Liver (tissue), 10 donors: ENCODE results near the gene CLEC4C. TPM values are rescaled to one million over a fixed set of nuclear protein-coding genes. Genes with fewer than 3 reads are reported as not detected.

ENCODE experiments used
- DNase-seq: peaks from one replicate; pipeline ENCODE4 v3.0.0-alpha.2; 2017; ENCODE audit warnings: low spot score
- H3K27ac ChIP-seq, 2 donors: one replicate each; pipeline ENCODE4 v1.7.0; 2013; ENCODE audit warnings: inconsistent platforms in 2 of 2, low read length in 2 of 2, control low read depth in 1 of 2, low read depth in 1 of 2, mild to moderate bottlenecking in 1 of 2
- H3K27me3 ChIP-seq, 4 donors: one replicate each; pipeline versions ENCODE4 v1.6.1 to v1.7.0; 2013; ENCODE audit warnings: low read length in 3 of 4, inconsistent platforms in 1 of 4, mild to moderate bottlenecking in 1 of 4, moderate library complexity in 1 of 4; ENCODE audit not compliant: control insufficient read depth in 4 of 4, insufficient read depth in 4 of 4
- H3K36me3 ChIP-seq, 4 donors: one replicate each; pipeline versions ENCODE4 v1.6.1 to v1.7.0; 2013; ENCODE audit warnings: low read length in 3 of 4, mild to moderate bottlenecking in 3 of 4, low read depth in 1 of 4, moderate library complexity in 1 of 4; ENCODE audit not compliant: control insufficient read depth in 4 of 4, insufficient read depth in 3 of 4
- H3K4me1 ChIP-seq, 4 donors: one replicate each; pipeline versions ENCODE4 v1.6.1 to v1.7.0; 2013; ENCODE audit warnings: low read length in 3 of 4, mild to moderate bottlenecking in 3 of 4, moderate library complexity in 1 of 4; ENCODE audit not compliant: control insufficient read depth in 4 of 4, insufficient read depth in 4 of 4
- H3K4me3 ChIP-seq, 3 donors: one replicate each; pipeline versions ENCODE4 v1.6.1 to v1.7.0; 2013; ENCODE audit warnings: low read length in 3 of 3, control low read depth in 1 of 3, low read depth in 1 of 3, mild to moderate bottlenecking in 1 of 3
- H3K9ac ChIP-seq, 2 donors: one replicate each; pipeline ENCODE4 v1.7.0; 2013; ENCODE audit warnings: low read length in 2 of 2, mild to moderate bottlenecking in 2 of 2, moderate library complexity in 2 of 2, control low read depth in 1 of 2, low read depth in 1 of 2
- H3K9me3 ChIP-seq, 4 donors: one replicate each; pipeline versions ENCODE4 v1.6.1 to v1.7.0; 2013; ENCODE audit warnings: low read length in 3 of 4; ENCODE audit not compliant: control insufficient read depth in 4 of 4
- ATF3 ChIP-seq: IDR thresholded peaks from 2 replicates; pipeline ENCODE4 v1.6.1; 2016; ENCODE audit warnings: antibody characterized with exemption
- EGR1 ChIP-seq, 2 donors: IDR thresholded peaks; 2 replicates each; pipeline ENCODE4 v1.6.1; 2016 to 2018; ENCODE audit warnings: antibody characterized with exemption in 2 of 2, low read depth in 2 of 2
- FOXA1 ChIP-seq: IDR thresholded peaks from 2 replicates; pipeline ENCODE4 v1.6.1; 2016; ENCODE audit warnings: antibody characterized with exemption
- FOXA2 ChIP-seq: IDR thresholded peaks from 2 replicates; pipeline ENCODE4 v1.6.1; 2016; ENCODE audit warnings: antibody characterized with exemption
- GABPA ChIP-seq, 2 donors: IDR thresholded peaks in 1 of 2; conservative IDR thresholded peaks in 1 of 2; 2 replicates each; pipeline ENCODE4 v1.6.1; 2016; ENCODE audit warnings: antibody characterized with exemption in 2 of 2, mild to moderate bottlenecking in 1 of 2, moderate library complexity in 1 of 2
- HNF4A ChIP-seq, 2 donors: conservative IDR thresholded peaks; 2 replicates each; pipeline ENCODE4 v1.6.1; 2016; ENCODE audit warnings: antibody characterized with exemption in 2 of 2, mild to moderate bottlenecking in 2 of 2
- HNF4G ChIP-seq: IDR thresholded peaks from 2 replicates; pipeline ENCODE4 v1.6.1; 2016; ENCODE audit warnings: antibody characterized with exemption
- JUND ChIP-seq, 2 donors: IDR thresholded peaks; 2 replicates each; pipeline ENCODE4 v1.6.1; 2016; ENCODE audit warnings: antibody characterized with exemption in 2 of 2
- MAX ChIP-seq: IDR thresholded peaks from 2 replicates; pipeline ENCODE4 v1.6.1; 2016; ENCODE audit warnings: antibody characterized with exemption
- NR2F2 ChIP-seq: IDR thresholded peaks from 2 replicates; pipeline ENCODE4 v1.6.1; 2016; ENCODE audit warnings: antibody characterized with exemption
- RAD21 ChIP-seq, 2 donors: IDR thresholded peaks; 2 replicates each; pipeline ENCODE4 v1.6.1; 2016; ENCODE audit warnings: antibody characterized with exemption in 2 of 2, mild to moderate bottlenecking in 2 of 2
- REST ChIP-seq: IDR thresholded peaks from 2 replicates; pipeline ENCODE4 v1.6.1; 2016; ENCODE audit warnings: antibody characterized with exemption, mild to moderate bottlenecking
- RXRA ChIP-seq, 2 donors: IDR thresholded peaks; 2 replicates each; pipeline ENCODE4 v1.6.1; 2017 to 2018; ENCODE audit warnings: antibody characterized with exemption in 2 of 2, mild to moderate bottlenecking in 1 of 2
- SP1 ChIP-seq: IDR thresholded peaks from 2 replicates; pipeline ENCODE4 v1.6.1; 2018; ENCODE audit warnings: antibody characterized with exemption, mild to moderate bottlenecking
- TAF1 ChIP-seq: conservative IDR thresholded peaks from 2 replicates; pipeline ENCODE4 v1.6.1; 2016; ENCODE audit warnings: antibody characterized with exemption, mild to moderate bottlenecking
- YY1 ChIP-seq: IDR thresholded peaks from 2 replicates; pipeline ENCODE4 v1.6.1; 2016; ENCODE audit warnings: antibody characterized with exemption, mild to moderate bottlenecking
- WGBS: extraction: QIAGEN DNeasy Blood & Tissue Kit; methylation state at CpG from one replicate; pipeline ENCODE4 v1.1.7; 2013; 5-methylcytosine and 5-hydroxymethylcytosine counted together
- polyA plus RNA-seq, 2 donors: library from polyadenylated mRNA; stranded (reverse) in 1 of 2; unstranded in 1 of 2; fragments of 200-250 nt in 1 of 2; fragments of >200 nt in 1 of 2; fragmentation: Nextera tagmentation in 1 of 2; extraction: Ambion mirVana in 1 of 2; gene quantifications; one replicate each; pipeline versions ENCODE4 v1.2.1 to v1.2.3, GENCODE V29; 2013 to 2015
- small RNA-seq: library from RNA; depleted of rRNA; stranded (forward); fragments of <200 nt; gene quantifications from one replicate; pipeline ENCODE3, GENCODE V24; 2014
- total RNA-seq, 2 donors: library from RNA; depleted of rRNA; stranded (reverse); fragments of >200 nt; gene quantifications; one replicate each; pipeline ENCODE4 v1.2.3, GENCODE V29; 2014
- donor health status: healthy.
- donor health status: healthy.
- donor health status: healthy.
- donor health status: healthy.
- donor health status: healthy.

The CLEC4C gene
- total and polyA plus RNA-seq, 4 donors, result 0.33 TPM; not detected in 3

GRCh38 chr12:7693793-7694192 is 53.4 kb downstream of the CLEC4C start:
- TF ChIP-seq EGR1 (IDR thresholded peaks at IDR 0.05; ENCODE audit: low read depth in 2 of 2), result no peak
- no peak for TF ChIP-seq MAX
- no peak for TF ChIP-seq SP1
- no peak for TF ChIP-seq RXRA (IDR thresholded peaks at IDR 0.05)
- TF ChIP-seq GABPA (IDR thresholded peaks at IDR 0.05 in 1 of 2, conservative IDR thresholded peaks at IDR 0.05 in 1 of 2), result no peak
- TF ChIP-seq FOXA1, result no peak
- no peak for TF ChIP-seq FOXA2
- no peak for TF ChIP-seq NR2F2
- no peak for TF ChIP-seq YY1
- TF ChIP-seq ATF3, result no peak
- TF ChIP-seq RAD21 (IDR thresholded peaks at IDR 0.05), result no peak
- H3K9me3 ChIP-seq, result no peaks in the 10 kb centered on the region
- DNase-seq, result no peak
- H3K4me3 ChIP-seq, result no peak overlapping the region
- 72% methylated on average over 6 of the region's 6 CpGs for WGBS
- no peak overlapping the region for H3K9ac ChIP-seq
- H3K36me3 ChIP-seq, result no peaks in the 10 kb centered on the region
- no peak overlapping the region for H3K27ac ChIP-seq
- H3K27me3 ChIP-seq, result no peaks in the 10 kb centered on the region
- H3K4me1 ChIP-seq, result no peaks in the 10 kb centered on the region

- Histone ChIP-seq H3K27me3 (no peaks in the 10 kb centered on the region), H3K4me3 (no peak overlapping the region), H3K36me3 (no peaks in the 10 kb centered on the region), H3K9ac (no peak overlapping the region), H3K4me1 (no peaks in the 10 kb centered on the region), H3K27ac (no peak overlapping the region), H3K9me3 (no peaks in the 10 kb centered on the region)
- TF ChIP-seq TAF1 (no peak), FOXA2 (no peak), EGR1 (IDR thresholded peaks at IDR 0.05; ENCODE audit: low read depth in 2 of 2) (no peak), YY1 (no peak), FOXA1 (no peak), RAD21 (IDR thresholded peaks at IDR 0.05) (no peak), ATF3 (no peak), MAX (no peak), HNF4A (conservative IDR thresholded peaks at IDR 0.05) (no peak), SP1 (no peak), REST (no peak), JUND (IDR thresholded peaks at IDR 0.05) (no peak), HNF4G (no peak)
- no peak for DNase-seq
- 74% methylated on average over 2 of the region's 2 CpGs for WGBS
These were observed 65.6 kb downstream of the CLEC4C start for GRCh38 chr12:7681535-7681934.

Small RNAs within 50 kb of the gene (small RNA-seq; reads per million reads assigned to genes)
- not detected for gene RF00019

Other genes starting within 250 kb of the CLEC4C start
- gene CD163, start 243.6 kb downstream of the CLEC4C start, total RNA-seq, result 100 to 1,000 TPM; 101 to 153 TPM
- gene CD163, start 243.6 kb downstream of the CLEC4C start, polyA plus RNA-seq, result 10 to 100 TPM; 61.1 to 80.4 TPM
- gene APOBEC1, start 81.5 kb downstream of the CLEC4C start, total RNA-seq, result not detected
- not detected for gene APOBEC1, start 81.5 kb downstream of the CLEC4C start, polyA plus RNA-seq
- not detected for gene GDF3, start 51.6 kb downstream of the CLEC4C start, total RNA-seq
- gene GDF3, start 51.6 kb downstream of the CLEC4C start, polyA plus RNA-seq, result not detected
- not detected for gene DPPA3, start 35.9 kb downstream of the CLEC4C start, total RNA-seq
- not detected for gene DPPA3, start 35.9 kb downstream of the CLEC4C start, polyA plus RNA-seq
- gene NANOGNB, start 17.8 kb upstream of the CLEC4C start, total RNA-seq, result not detected
- not detected for gene NANOGNB, start 17.8 kb upstream of the CLEC4C start, polyA plus RNA-seq
- gene NANOG, start 42.0 kb upstream of the CLEC4C start, total RNA-seq, result under 1 TPM in 1 of 2 donors, not detected in 1; 0.17 TPM
- under 1 TPM in 1 of 2 donors, not detected in 1; 0.11 TPM for gene NANOG, start 42.0 kb upstream of the CLEC4C start, polyA plus RNA-seq
- 10 to 100 TPM in 1 of 2 donors, not detected in 1; 22.7 TPM for gene SLC2A14, start 125.5 kb upstream of the CLEC4C start, total RNA-seq
- gene SLC2A14, start 125.5 kb upstream of the CLEC4C start, polyA plus RNA-seq, result not detected
- 10 to 100 TPM; 10.9 to 20.6 TPM for gene SLC2A3, start 188.8 kb upstream of the CLEC4C start, total RNA-seq
- gene SLC2A3, start 188.8 kb upstream of the CLEC4C start, polyA plus RNA-seq, result 1 to 10 TPM; 2.1 to 3.2 TPM